Activated CD4-positive, alpha-beta memory T cell treated with anti-CD3 and anti-CD28 coated beads for 36 hours (primary cell): Measurements from ENCODE around the gene DNAL4. TPM values are rescaled to one million over a fixed set of nuclear protein-coding genes. Genes with fewer than 3 reads are reported as not detected.

ENCODE experiments used
- CTCF ChIA-PET: fragments of 350-600 bp; sonication (Branson Sonifier 250); formaldehyde crosslinking; loops from one replicate; lab custom pipeline; 2021; ENCODE audit warnings: antibody characterized with exemption, inconsistent platforms; lab: Charles Lee
- POLR2A ChIA-PET: fragments of 350-600 bp; sonication (Branson Sonifier 250); formaldehyde crosslinking; loops from one replicate; lab custom pipeline; 2021; ENCODE audit warnings: antibody characterized with exemption; lab: Charles Lee
- DNase-seq: peaks from one replicate; pipeline ENCODE4 v3.0.0-alpha.2; 2020
- H3K27ac Mint-ChIP-seq: one replicate; pipeline ENCODE4 v1.8.0; 2021; ENCODE audit warnings: mixed read lengths
- H3K27me3 Mint-ChIP-seq: one replicate; pipeline ENCODE4 v1.8.0; 2021; ENCODE audit warnings: mixed read lengths
- H3K36me3 Mint-ChIP-seq: one replicate; pipeline ENCODE4 v1.8.0; 2021; ENCODE audit warnings: mixed read lengths
- H3K4me1 Mint-ChIP-seq: one replicate; pipeline ENCODE4 v1.8.0; 2021; ENCODE audit warnings: low read depth, mixed read lengths
- H3K4me3 Mint-ChIP-seq: one replicate; pipeline ENCODE4 v1.8.0; 2021; ENCODE audit warnings: mild to moderate bottlenecking, mixed read lengths
- H3K9me3 Mint-ChIP-seq: one replicate; pipeline ENCODE4 v1.8.0; 2021; ENCODE audit warnings: mixed read lengths
- intact Hi-C: fragments of 100-400 bp; cut with micrococcal nuclease; formaldehyde crosslinking; loops from one replicate; pipeline ENCODE4 v1.15.1; 2023
- total RNA-seq, 2 experiments: library from RNA; stranded (reverse); gene quantifications; one replicate each; pipeline ENCODE4 v1.2.3, GENCODE V29; 2021

Gene DNAL4
- total RNA-seq, 2 experiments from 2014 or later: 7.7 to 8.3 TPM

DNA sequence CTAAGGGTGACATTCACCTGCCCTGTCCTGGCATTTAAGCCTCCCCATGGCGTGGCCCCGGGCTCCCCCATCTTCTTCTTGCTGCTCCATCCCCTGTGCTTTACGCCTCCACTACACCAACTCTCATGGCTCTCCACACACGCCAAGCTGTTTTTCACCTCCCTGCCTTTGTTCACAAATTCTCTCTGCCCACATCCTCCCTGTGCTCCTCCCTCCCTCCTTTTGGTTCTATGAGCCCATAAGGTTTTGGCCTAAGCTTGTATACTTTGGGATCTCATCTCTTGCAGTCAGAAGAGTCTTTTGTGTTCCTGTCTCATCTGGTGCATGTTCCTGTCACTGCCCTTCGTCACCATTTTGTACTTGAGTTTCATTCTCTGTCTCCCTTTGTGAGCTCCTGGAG is 4.6 kb upstream of the DNAL4 start:
- no peak overlapping the region for H3K27ac Mint-ChIP-seq
- no peak overlapping the region for H3K4me3 Mint-ChIP-seq
- no peak for DNase-seq
- H3K9me3 Mint-ChIP-seq: no peaks in the 10 kb centered on the region
- CTCF ChIA-PET: no interaction called here
- peaks cover 8% of the 10 kb centered on the region for H3K4me1 Mint-ChIP-seq
- peaks cover 23% of the 10 kb centered on the region for H3K27me3 Mint-ChIP-seq
- no peaks in the 10 kb centered on the region for H3K36me3 Mint-ChIP-seq
- intact Hi-C loops: no loop called here
- POLR2A ChIA-PET: no interaction called here

DNA sequence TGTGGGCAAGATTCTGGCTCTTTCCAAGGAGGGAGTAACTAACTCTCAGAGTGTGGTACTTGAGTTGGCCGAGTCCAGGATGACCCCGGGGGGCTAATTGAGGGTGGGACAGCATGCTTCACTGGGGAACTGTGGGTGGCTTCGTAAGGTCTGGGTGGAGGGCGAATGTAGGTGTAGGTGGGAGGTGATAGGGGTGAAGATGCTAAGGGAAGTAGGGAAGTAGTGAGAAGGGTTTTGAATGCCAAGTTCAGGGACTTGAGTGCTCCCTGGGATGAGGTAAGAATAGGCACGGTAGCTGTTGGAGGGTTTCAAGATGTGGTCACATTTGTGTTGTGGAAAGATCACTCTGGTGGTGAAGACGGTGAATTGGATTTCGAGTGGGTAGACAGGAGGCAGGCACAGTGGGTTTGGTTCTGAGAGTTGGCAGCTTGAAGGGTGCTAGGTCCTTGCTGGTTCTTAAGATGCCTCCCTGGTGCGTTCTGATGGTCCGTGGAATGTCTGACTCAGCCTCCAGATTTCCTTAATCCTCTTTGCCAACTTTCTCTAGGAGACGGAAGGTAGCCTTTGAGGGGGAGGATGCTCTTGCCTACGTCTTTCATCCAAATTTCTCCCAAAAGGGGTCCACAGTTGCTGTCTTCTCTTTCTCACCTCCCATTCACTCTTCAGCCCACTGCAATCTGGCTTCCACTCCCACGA is 2.5 kb upstream of the DNAL4 start:
- Mint-ChIP-seq H3K27ac (no peak overlapping the region), H3K9me3 (no peaks in the 10 kb centered on the region), H3K4me3 (no peak overlapping the region), H3K36me3 (no peaks in the 10 kb centered on the region), H3K27me3 (peaks cover 23% of the 10 kb centered on the region), H3K4me1 (peaks cover 14% of the 10 kb centered on the region)
- intact Hi-C loops: no loop called here
- CTCF ChIA-PET: no interaction called here
- DNase-seq: no peak
- POLR2A ChIA-PET: no interaction called here

DNA sequence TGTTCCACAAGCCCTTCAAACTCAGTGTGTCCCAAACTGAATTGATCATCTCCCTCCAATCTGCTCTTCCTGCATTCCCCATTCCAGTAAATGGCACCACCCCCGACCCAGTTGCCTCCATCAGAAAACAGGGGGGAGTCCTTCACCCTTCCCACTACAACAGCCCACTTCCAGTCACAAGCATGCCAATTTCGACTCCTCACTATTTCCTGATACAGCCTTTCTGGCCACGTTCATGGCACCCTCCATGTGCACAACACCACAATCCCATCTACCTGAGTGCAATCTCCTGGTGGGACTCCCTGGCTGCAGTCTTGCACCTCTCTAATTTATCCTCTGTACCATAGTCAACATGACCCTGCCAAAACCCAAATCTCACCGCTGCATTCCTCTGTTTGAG is 1.6 kb upstream of the DNAL4 start:
- no peaks in the 10 kb centered on the region for H3K36me3 Mint-ChIP-seq
- intact Hi-C loops: loop anchor here (2.0 kb wide), 1 partner anchor 41 kb away; the partner anchor contains the start of gene SUN2
- H3K27ac Mint-ChIP-seq: no peak overlapping the region
- H3K9me3 Mint-ChIP-seq: no peaks in the 10 kb centered on the region
- H3K27me3 Mint-ChIP-seq: peaks cover 23% of the 10 kb centered on the region
- no peak overlapping the region for H3K4me3 Mint-ChIP-seq
- CTCF ChIA-PET: interaction anchor here (1.0 to 1.5 kb wide), 3 partner anchors 26 to 74 kb away, joined by 3 to 5 read pairs (median 3); no protein-coding TSS in a partner anchor
- peaks cover 14% of the 10 kb centered on the region for H3K4me1 Mint-ChIP-seq
- POLR2A ChIA-PET: no interaction called here
- no peak for DNase-seq

DNA sequence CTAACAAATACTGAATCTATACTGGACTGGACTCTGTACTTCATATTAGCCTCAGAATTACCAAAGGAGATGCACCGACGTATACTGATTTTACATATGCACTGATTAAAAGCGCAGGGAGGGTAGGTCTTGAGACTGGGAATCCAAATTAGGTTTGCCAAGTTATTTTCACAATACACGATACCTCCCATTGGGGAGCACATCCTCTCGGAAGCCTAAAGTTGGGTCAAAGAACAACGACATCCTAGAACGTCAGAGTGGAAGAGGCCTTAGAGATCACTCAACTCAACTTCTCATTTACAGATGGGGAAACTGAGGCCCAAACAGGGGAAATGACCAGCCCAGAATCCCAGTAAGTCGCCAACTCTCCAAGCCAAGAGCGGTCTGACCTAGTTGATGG is 626 bp downstream of the DNAL4 start:
- Mint-ChIP-seq H3K9me3 (no peaks in the 10 kb centered on the region), H3K27me3 (peaks cover 18% of the 10 kb centered on the region), H3K36me3 (no peaks in the 10 kb centered on the region), H3K4me3 (peak overlapping the region; percentile 79), H3K4me1 (peaks cover 9% of the 10 kb centered on the region), H3K27ac (peak overlapping the region; percentile 61)
- intact Hi-C loops: no loop called here
- POLR2A ChIA-PET: interaction anchor here (1.0 kb wide), 1 partner anchor 42 kb away, joined by 3 read pairs; no protein-coding TSS in a partner anchor
- CTCF ChIA-PET: interaction anchor here (0.9 to 1.0 kb wide), 2 partner anchors 24 to 111 kb away, joined by 3 read pairs; partner anchors contain the start of gene TOMM22
- DNase-seq: no peak

DNA sequence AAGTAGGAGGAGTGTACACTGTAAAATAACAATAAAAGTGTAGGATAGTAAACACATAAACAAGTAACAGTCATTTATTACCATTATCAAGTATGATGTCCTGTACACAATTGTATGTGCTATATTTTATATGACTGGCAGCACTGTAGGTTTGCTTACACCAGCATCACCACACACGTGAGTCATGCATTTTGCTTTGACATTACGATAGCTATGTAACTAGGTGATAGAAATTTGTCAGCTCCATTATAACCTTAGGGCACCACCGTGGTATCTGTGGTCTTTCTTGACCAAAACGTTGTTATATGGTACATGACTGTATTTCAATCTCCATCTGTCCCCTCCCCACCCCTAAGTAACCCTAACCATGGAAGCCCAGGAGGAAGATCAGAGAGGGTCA is 1.1 kb downstream of the DNAL4 start:
- Mint-ChIP-seq H3K4me1 (peaks cover 6% of the 10 kb centered on the region), H3K9me3 (no peaks in the 10 kb centered on the region), H3K27me3 (peaks cover 13% of the 10 kb centered on the region), H3K27ac (peak overlapping the region; percentile 61), H3K36me3 (no peaks in the 10 kb centered on the region), H3K4me3 (peak overlapping the region; percentile 79)
- CTCF ChIA-PET: interaction anchor here (0.8 to 1.0 kb wide), 3 partner anchors 24 to 111 kb away, joined by 3 read pairs; partner anchors contain the start of gene TOMM22
- POLR2A ChIA-PET: interaction anchor here (1.2 kb wide), 1 partner anchor 87 kb away, joined by 3 read pairs; the partner anchor contains the start of gene GTPBP1
- peak; percentile 45 for DNase-seq
- intact Hi-C loops: no loop called here

DNA sequence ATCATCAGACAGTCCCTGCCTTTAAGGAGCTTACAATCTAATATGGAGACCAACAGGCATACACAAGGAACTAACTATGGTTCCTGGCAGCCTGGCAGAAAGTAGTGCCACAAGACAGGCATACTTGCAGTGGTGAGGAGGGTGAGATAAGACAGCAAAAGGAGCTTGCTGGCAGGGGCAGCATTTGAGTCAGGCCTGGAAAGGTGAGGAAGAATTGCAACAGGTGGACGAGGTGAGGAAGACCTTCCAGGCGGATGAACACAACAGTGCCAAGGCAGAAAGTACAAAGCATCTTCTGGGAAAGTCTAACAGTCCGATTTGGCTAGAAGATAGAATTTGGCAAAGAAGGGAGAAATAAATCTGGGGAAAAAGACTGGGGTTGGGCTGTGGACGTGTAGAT is 4.3 kb downstream of the DNAL4 start:
- CTCF ChIA-PET: interaction anchor here (1.0 kb wide), 1 partner anchor 24 kb away, joined by 3 read pairs; no protein-coding TSS in a partner anchor
- no peak for DNase-seq
- intact Hi-C loops: no loop called here
- Mint-ChIP-seq H3K27me3 (no peaks in the 10 kb centered on the region), H3K4me1 (peaks cover 6% of the 10 kb centered on the region), H3K27ac (no peak overlapping the region), H3K36me3 (no peaks in the 10 kb centered on the region), H3K9me3 (no peaks in the 10 kb centered on the region), H3K4me3 (no peak overlapping the region)
- POLR2A ChIA-PET: no interaction called here

DNA sequence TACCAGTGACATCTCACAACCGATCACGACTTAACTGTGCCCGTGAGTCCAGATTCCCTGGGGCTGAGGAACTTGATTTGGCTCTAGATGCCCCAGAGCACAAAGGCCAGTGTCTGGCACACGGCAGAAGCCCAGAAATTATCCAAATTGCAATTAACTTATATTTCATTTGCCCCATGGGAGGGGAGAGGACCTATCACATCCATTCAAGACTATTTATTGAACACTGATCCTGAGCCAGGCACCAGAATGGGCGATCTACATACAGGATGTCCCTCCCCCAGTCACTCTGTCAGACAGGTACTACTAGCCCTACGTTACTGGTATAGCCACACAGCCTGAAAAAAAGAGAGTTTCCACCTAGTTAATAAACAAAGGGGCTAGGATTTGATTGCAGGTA is 5.1 kb downstream of the DNAL4 start:
- CTCF ChIA-PET: no interaction called here
- Mint-ChIP-seq H3K4me1 (peaks cover 6% of the 10 kb centered on the region), H3K27me3 (no peaks in the 10 kb centered on the region), H3K36me3 (no peaks in the 10 kb centered on the region), H3K27ac (no peak overlapping the region), H3K4me3 (no peak overlapping the region), H3K9me3 (no peaks in the 10 kb centered on the region)
- intact Hi-C loops: no loop called here
- no peak for DNase-seq
- POLR2A ChIA-PET: no interaction called here

DNA sequence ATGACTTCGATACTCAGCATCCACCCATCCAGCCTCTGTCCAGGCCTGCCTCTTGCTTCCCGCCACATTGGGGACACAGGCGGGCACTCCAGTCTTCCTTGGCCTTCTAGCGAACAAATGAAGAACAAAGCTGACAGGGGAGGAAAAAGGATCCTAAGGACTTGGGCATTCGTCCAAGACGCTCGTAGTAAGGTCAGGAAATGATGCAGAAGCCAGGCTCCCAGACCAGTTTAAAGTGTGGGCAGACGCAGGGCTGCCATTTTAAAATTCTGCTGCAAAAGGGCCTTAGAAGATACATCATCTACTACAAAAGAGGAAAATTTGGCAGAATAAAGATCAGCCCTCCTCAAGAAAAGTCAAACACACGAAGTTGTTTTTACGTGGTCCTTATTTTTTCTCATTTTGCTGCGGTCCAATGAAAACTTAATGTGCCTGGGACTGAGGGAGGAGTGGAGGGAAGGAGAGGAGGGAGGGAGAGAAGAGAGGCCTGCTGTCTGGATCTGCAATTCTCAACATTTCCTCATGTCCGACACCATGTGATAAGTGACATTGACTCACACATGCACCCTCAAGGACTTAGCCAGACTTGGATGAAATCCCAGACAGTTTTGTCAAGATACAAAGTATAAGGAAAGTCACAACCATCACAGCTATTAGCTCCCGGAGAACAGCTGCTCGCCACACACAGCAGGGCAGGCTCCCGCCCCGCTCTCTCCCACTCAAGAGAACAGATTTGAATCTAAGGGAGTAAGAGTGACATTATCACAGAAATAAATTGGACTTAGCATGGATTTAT is 5.7 kb downstream of the DNAL4 start:
- no peak overlapping the region for H3K4me3 Mint-ChIP-seq
- no peaks in the 10 kb centered on the region for H3K36me3 Mint-ChIP-seq
- no peaks in the 10 kb centered on the region for H3K9me3 Mint-ChIP-seq
- intact Hi-C loops: no loop called here
- no peaks in the 10 kb centered on the region for H3K27me3 Mint-ChIP-seq
- H3K4me1 Mint-ChIP-seq: peaks cover 4% of the 10 kb centered on the region
- no peak overlapping the region for H3K27ac Mint-ChIP-seq
- CTCF ChIA-PET: interaction anchor here (0.7 kb wide), 1 partner anchor 22 kb away, joined by 3 read pairs; no protein-coding TSS in a partner anchor
- POLR2A ChIA-PET: no interaction called here
- DNase-seq: no peak

DNA sequence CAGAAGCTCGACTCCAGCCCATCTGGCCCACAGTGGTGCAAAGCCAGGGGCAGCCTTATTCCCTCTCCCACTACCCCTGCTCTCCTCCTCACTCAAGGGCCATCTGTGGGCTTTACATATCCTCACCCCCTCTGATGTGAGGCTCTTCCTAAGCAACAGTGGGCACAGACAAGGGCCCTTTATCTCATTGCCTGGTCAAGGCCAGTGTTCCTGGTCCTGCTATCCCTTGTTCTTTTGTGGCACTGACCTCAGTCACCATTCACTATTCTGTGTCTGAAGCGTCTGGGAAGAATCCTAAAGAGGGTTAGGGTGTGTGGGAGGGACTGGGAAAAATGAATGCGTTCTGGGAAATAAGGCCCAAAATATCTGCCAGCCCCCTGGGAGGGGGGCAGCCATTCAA is 7.3 kb downstream of the DNAL4 start:
- Mint-ChIP-seq H3K36me3 (no peaks in the 10 kb centered on the region), H3K9me3 (no peaks in the 10 kb centered on the region), H3K27me3 (no peaks in the 10 kb centered on the region), H3K27ac (no peak overlapping the region), H3K4me1 (peaks cover 4% of the 10 kb centered on the region), H3K4me3 (no peak overlapping the region)
- no peak for DNase-seq
- ChIA-PET CTCF (interaction anchor here (1.4 kb wide), 1 partner anchor 17 kb away, joined by 4 read pairs; no protein-coding TSS in a partner anchor), POLR2A (no interaction called here)
- intact Hi-C loops: no loop called here

DNA sequence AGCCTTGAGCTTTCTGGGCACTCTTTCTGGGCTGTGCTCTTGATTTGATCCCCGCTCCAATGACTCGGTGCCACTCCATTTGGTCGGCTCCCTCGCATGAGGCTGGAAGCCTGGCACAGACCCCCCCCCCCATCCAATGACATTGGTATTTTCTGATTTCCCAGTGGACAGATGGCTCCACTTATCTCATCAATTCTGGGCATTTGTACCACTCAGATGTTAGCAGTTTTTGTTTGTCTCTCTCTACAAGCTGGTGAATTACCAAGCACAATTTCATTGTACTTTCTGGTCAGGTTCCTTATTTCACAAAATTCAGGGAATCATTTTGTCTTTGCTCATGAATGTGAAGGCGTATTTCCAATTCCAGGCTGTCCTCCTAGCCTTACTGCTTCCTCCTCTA is 9.1 kb downstream of the DNAL4 start:
- Mint-ChIP-seq H3K27ac (no peak overlapping the region), H3K36me3 (no peaks in the 10 kb centered on the region), H3K9me3 (no peaks in the 10 kb centered on the region), H3K4me1 (peaks cover 4% of the 10 kb centered on the region), H3K27me3 (no peaks in the 10 kb centered on the region), H3K4me3 (no peak overlapping the region)
- ChIA-PET CTCF (no interaction called here), POLR2A (no interaction called here)
- DNase-seq: no peak
- intact Hi-C loops: no loop called here

DNA sequence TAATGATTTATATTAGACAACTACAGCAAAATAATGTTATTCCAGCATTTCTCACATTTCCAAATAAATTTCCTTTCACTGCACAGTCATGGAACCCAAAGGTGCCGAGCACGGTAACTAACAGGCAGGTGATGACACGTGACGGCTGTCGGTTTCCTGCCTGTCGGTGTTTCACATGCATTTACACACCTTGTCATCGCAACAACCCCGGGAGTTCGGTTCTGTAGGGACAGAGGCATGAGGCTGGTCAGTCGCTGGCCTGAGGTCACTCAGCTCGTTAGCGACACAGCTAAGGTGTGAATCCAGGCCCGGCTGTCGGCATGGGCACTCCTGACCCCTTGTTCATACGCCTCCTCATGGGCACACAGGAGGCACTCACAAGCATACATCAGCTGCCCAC is 9.9 kb downstream of the DNAL4 start:
- ChIA-PET POLR2A (no interaction called here), CTCF (no interaction called here)
- no peak overlapping the region for H3K27ac Mint-ChIP-seq
- H3K27me3 Mint-ChIP-seq: no peaks in the 10 kb centered on the region
- peaks cover 4% of the 10 kb centered on the region for H3K4me1 Mint-ChIP-seq
- intact Hi-C loops: no loop called here
- no peaks in the 10 kb centered on the region for H3K36me3 Mint-ChIP-seq
- no peak for DNase-seq
- H3K9me3 Mint-ChIP-seq: no peaks in the 10 kb centered on the region
- no peak overlapping the region for H3K4me3 Mint-ChIP-seq

DNA sequence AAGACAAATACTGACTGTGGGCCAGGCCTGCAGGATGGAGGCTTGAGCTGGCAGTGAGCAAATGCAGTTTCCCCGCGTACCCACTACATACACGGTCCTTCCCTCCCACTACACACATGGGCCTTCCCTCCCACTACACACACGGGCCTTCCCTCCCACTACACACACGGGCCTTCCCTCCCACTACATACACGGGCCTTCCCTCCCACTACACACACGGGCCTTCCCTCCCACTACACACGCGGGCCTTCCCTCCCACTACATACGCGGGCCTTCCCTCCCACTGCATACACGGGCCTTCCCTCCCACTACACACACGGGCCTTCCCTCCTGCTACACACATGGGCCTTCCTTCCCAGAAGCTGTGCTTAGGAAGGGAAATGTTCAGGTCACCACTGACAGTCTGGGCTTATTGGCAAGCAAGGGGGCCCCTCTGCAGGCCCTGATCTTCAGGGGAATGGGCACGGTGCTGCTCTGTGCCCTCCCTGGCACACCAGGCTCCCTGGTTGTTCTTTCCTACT is 10.8 kb downstream of the DNAL4 start:
- no peak overlapping the region for H3K4me3 Mint-ChIP-seq
- H3K4me1 Mint-ChIP-seq: peaks cover 4% of the 10 kb centered on the region
- ChIA-PET CTCF (interaction anchor here (0.7 to 1.2 kb wide), 2 partner anchors 14 to 17 kb away, joined by 3 read pairs; no protein-coding TSS in a partner anchor), POLR2A (no interaction called here)
- H3K9me3 Mint-ChIP-seq: no peaks in the 10 kb centered on the region
- intact Hi-C loops: no loop called here
- no peak for DNase-seq
- no peak overlapping the region for H3K27ac Mint-ChIP-seq
- H3K36me3 Mint-ChIP-seq: no peaks in the 10 kb centered on the region
- no peaks in the 10 kb centered on the region for H3K27me3 Mint-ChIP-seq
